T-cell (primary cell): ENCODE measurements around the gene ARPC1B. TPM values are rescaled to one million over a fixed set of nuclear protein-coding genes. Genes with fewer than 3 reads are reported as not detected.
"Not testable (repeated sequence)": the region's sequence is repeated elsewhere in the genome, so short reads cannot be mapped to it uniquely, and the experiment has no call there.

Experiments used
- ATAC-seq, 4 experiments: fragments of 200-7000 bp in 3 of 4; fragments of 150-1000 bp in 1 of 4; cut with Tn5 transposase; replicated peaks in 1 of 4; 1 replicate in 3 of 4; 2 replicates in 1 of 4; pipeline ENCODE4 v1.10.0; 2021; ENCODE audit warnings: moderate library complexity in 3 of 4, mild to moderate bottlenecking in 2 of 4, moderate number of reproducible peaks in 1 of 4
- CTCF ChIA-PET, 2 donors: fragments of 300-600 bp; sonication (Branson Sonifier 250); formaldehyde crosslinking; loops; one replicate each; lab custom pipeline; 2022; ENCODE audit warnings: antibody characterized with exemption in 2 of 2; lab: Charles Lee
- POLR2A ChIA-PET, 2 donors: fragments of 300-600 bp; sonication (Branson Sonifier 250); formaldehyde crosslinking; loops; one replicate each; lab custom pipeline; 2022; ENCODE audit warnings: antibody characterized with exemption in 2 of 2; lab: Charles Lee
- DNase-seq, 35 experiments: peaks; one replicate each; pipeline versions ENCODE4 v3.0.0 to v3.0.0-alpha.2; 2013 to 2023
- H3K27ac ChIP-seq: one replicate; pipeline ENCODE4 v1.5.1; 2013; ENCODE audit warnings: low read length
- H3K27me3 ChIP-seq, 2 experiments: replicated peaks in 1 of 2; 1 replicate in 1 of 2; 2 replicates in 1 of 2; pipeline versions ENCODE4 v1.6.1 to v1.7.0; 2013; ENCODE audit warnings: low read length in 1 of 2, mixed read lengths in 1 of 2; ENCODE audit not compliant: control insufficient read depth in 2 of 2, insufficient read depth in 2 of 2; ENCODE audit errors: extremely low read depth in 1 of 2
- H3K36me3 ChIP-seq, 2 donors: 1 replicate in 1 of 2; 2 replicates in 1 of 2; pipeline versions ENCODE4 v1.6.1 to v1.7.0; 2013; ENCODE audit warnings: low read length in 1 of 2; ENCODE audit not compliant: control insufficient read depth in 2 of 2, insufficient read depth in 1 of 2; ENCODE audit errors: extremely low read depth in 1 of 2
- H3K4me1 ChIP-seq, 2 experiments: 1 replicate in 1 of 2; 2 replicates in 1 of 2; pipeline versions ENCODE4 v1.6.1 to v1.7.0; 2013; ENCODE audit warnings: low read length in 2 of 2, mixed read lengths in 1 of 2; ENCODE audit not compliant: insufficient read depth in 2 of 2, control insufficient read depth in 1 of 2; ENCODE audit errors: extremely low read depth in 1 of 2
- H3K4me3 ChIP-seq, 2 donors: 1 replicate in 1 of 2; 2 replicates in 1 of 2; pipeline versions ENCODE4 v1.5.1 to v1.7.0; 2013; ENCODE audit warnings: mild to moderate bottlenecking in 2 of 2, low read length in 1 of 2, moderate library complexity in 1 of 2; ENCODE audit not compliant: control insufficient read depth in 1 of 2; ENCODE audit errors: extremely low read depth in 1 of 2
- H3K9me3 ChIP-seq: 2 replicates; pipeline ENCODE4 v1.7.0; 2013
- H3K27ac Mint-ChIP-seq, 2 donors: one replicate each; pipeline ENCODE4 v1.8.0; 2020 to 2021; ENCODE audit warnings: mild to moderate bottlenecking in 2 of 2, mixed read lengths in 2 of 2
- H3K27me3 Mint-ChIP-seq, 2 donors: one replicate each; pipeline ENCODE4 v1.8.0; 2021 to 2022; ENCODE audit warnings: mixed read lengths in 2 of 2
- H3K36me3 Mint-ChIP-seq: one replicate; pipeline ENCODE4 v1.8.0; 2021; ENCODE audit warnings: mixed read lengths
- H3K4me1 Mint-ChIP-seq, 3 donors: one replicate each; pipeline ENCODE4 v1.8.0; 2020 to 2022; ENCODE audit warnings: mixed read lengths in 3 of 3, mild to moderate bottlenecking in 1 of 3
- H3K4me3 Mint-ChIP-seq, 3 donors: one replicate each; pipeline ENCODE4 v1.8.0; 2020 to 2022; ENCODE audit warnings: mild to moderate bottlenecking in 3 of 3, mixed read lengths in 3 of 3, moderate library complexity in 3 of 3
- H3K9me3 Mint-ChIP-seq, 3 donors: one replicate each; pipeline ENCODE4 v1.8.0; 2020 to 2022; ENCODE audit warnings: mixed read lengths in 3 of 3
- WGBS: methylation state at CpG from one replicate; pipeline ENCODE4 v1.1.5; 2013; ENCODE audit warnings: missing lambda C conversion rate; ENCODE audit not compliant: insufficient coverage; 5-methylcytosine and 5-hydroxymethylcytosine counted together
- total RNA-seq, 35 experiments: library from RNA in 6 of 35; stranded (reverse) in 6 of 35; fragments of 120-200 nt in 1 of 35; gene quantifications; one replicate each; pipeline versions ENCODE4 v1.2.1 to v1.2.4 and lab custom pipeline; 2013 to 2026

Gene ARPC1B
- total RNA-seq (100 to 1,000 TPM; 131 to 232 (median 203) TPM), total RNA-seq (lab: John Stamatoyannopoulos, UW) (9.0 to 30.5 (median 19.3) reads per million in 29 experiments)
- total RNA-seq (2013): 328 TPM

- WGBS: under 1% methylated on average over 75 of the region's 95 CpGs
- Mint-ChIP-seq H3K9me3 (no peaks in the 10 kb centered on the region), H3K27ac (peak within 1 kb of the TSS; percentile 84 to 88), H3K4me3 (peak within 1 kb of the TSS; percentile 78 to 85 (median 80)), H3K36me3 (peaks cover 10% of the 10 kb centered on the region), H3K4me1 (peaks cover 33 to 36% (median 36%) of the 10 kb centered on the region in 3 donors), H3K27me3 (no peaks in the 10 kb centered on the region)
- Histone ChIP-seq H3K27ac (peak within 1 kb of the TSS; percentile 89), H3K9me3 (no peaks in the 10 kb centered on the region), H3K4me1 (peaks cover 10 to 51% of the 10 kb centered on the region in 2 experiments), H3K36me3 (peaks cover 0 to 15% of the 10 kb centered on the region in 2 donors), H3K27me3 (no peaks in the 10 kb centered on the region), H3K4me3 (peak within 1 kb of the TSS; percentile 75 to 79)
- CTCF ChIA-PET: interaction anchor here (0.6 to 1.2 kb wide), 2 partner anchors 15 to 34 kb away, joined by 3 to 5 read pairs; partner anchors contain the start of genes BUD31 (in 1 of the 2) and PDAP1 (in 1 of the 2)
- POLR2A ChIA-PET: interaction anchor here (0.7 to 1.1 kb wide), 3 partner anchors 14 to 183 kb away, joined by 5 to 9 read pairs (median 6); partner anchors contain the start of genes BUD31 (in 1 of the 2) and PDAP1 (in 1 of the 2)
- DNase-seq: peak; percentile 55 to 93 (median 81)
- peak; percentile 70 to 88 (median 85) for ATAC-seq
Measured at GRCh38 chr7:99374111-99375064, at the start of gene ARPC1B. ARPC1B (plus strand) TSS chr7:99374730; CDS start chr7:99385715, 10,985 bp downstream.

- CTCF ChIA-PET: no interaction called here
- Histone ChIP-seq H3K4me1 (peaks cover 24 to 36% of the 10 kb centered on the region in 2 experiments), H3K27me3 (no peaks in the 10 kb centered on the region), H3K27ac (peak overlapping the region; percentile 73), H3K4me3 (peak overlapping the region; percentile 92 to 95), H3K9me3 (no peaks in the 10 kb centered on the region), H3K36me3 (no peaks in the 10 kb centered on the region)
- POLR2A ChIA-PET: interaction anchor here in 1 of 2 donors (0.7 to 0.9 kb wide), 2 partner anchors 283 to 445 kb away, joined by 3 to 5 read pairs; no protein-coding TSS in a partner anchor
- peaks cover 35 to 37% (median 36%) of the 10 kb centered on the region in 3 donors for H3K4me1 Mint-ChIP-seq
- no peaks in the 10 kb centered on the region for H3K27me3 Mint-ChIP-seq
- peak overlapping the region in 1 of 2 donors; percentile 90 for H3K27ac Mint-ChIP-seq
- peak overlapping the region; percentile 84 to 94 (median 88) for H3K4me3 Mint-ChIP-seq
- WGBS: 65% methylated on average over 4 of the region's 14 CpGs
- DNase-seq (peak in 1 of 35 experiments; percentile 12), ATAC-seq (no peak)
- no peaks in the 10 kb centered on the region for H3K9me3 Mint-ChIP-seq
- no peaks in the 10 kb centered on the region for H3K36me3 Mint-ChIP-seq
Measured at GRCh38 chr7:99325001-99325493, 49.5 kb upstream of the ARPC1B start.

- Mint-ChIP-seq H3K36me3 (no peaks in the 10 kb centered on the region), H3K27me3 (no peaks in the 10 kb centered on the region), H3K27ac (peak within 1 kb of the TSS; percentile 74 to 90), H3K4me1 (peaks cover 41 to 44% (median 43%) of the 10 kb centered on the region in 3 donors), H3K4me3 (peak within 1 kb of the TSS; percentile 84 to 94 (median 88)), H3K9me3 (no peaks in the 10 kb centered on the region)
- ChIA-PET POLR2A (interaction anchor here (0.7 to 0.9 kb wide), 3 partner anchors 13 to 446 kb away, joined by 3 to 5 read pairs (median 3); no protein-coding TSS in a partner anchor), CTCF (interaction anchor here in 1 of 2 donors (1.6 kb wide), 1 partner anchor 15 kb away, joined by 4 read pairs; no protein-coding TSS in a partner anchor)
- peak within 1 kb of the TSS; percentile 73 for H3K27ac ChIP-seq
- H3K36me3 ChIP-seq: no peaks in the 10 kb centered on the region
- no peaks in the 10 kb centered on the region for H3K9me3 ChIP-seq
- H3K27me3 ChIP-seq: no peaks in the 10 kb centered on the region
- peak; percentile 77 to 97 (median 89) for DNase-seq
- H3K4me1 ChIP-seq: peaks cover 24 to 42% of the 10 kb centered on the region in 2 experiments
- peak; percentile 94 to 97 (median 96) for ATAC-seq
- H3K4me3 ChIP-seq: peak within 1 kb of the TSS; percentile 92 to 95
- WGBS: under 1% methylated on average over 73 of the region's 82 CpGs
Measured at GRCh38 chr7:99325592-99326407, 48.7 kb upstream of the ARPC1B start, which contains the start of gene ARPC1A. ARPC1A (plus strand) TSS chr7:99325898; CDS start chr7:99333354, 7,456 bp downstream.

GRCh38 chr7:99326408-99326782 is 48.1 kb upstream of the ARPC1B start:
- POLR2A ChIA-PET: interaction anchor here (0.6 to 0.7 kb wide), 2 partner anchors 13 to 288 kb away, joined by 3 to 7 read pairs; no protein-coding TSS in a partner anchor
- Mint-ChIP-seq H3K9me3 (no peaks in the 10 kb centered on the region), H3K27ac (peak overlapping the region; percentile 74 to 90), H3K4me1 (peaks cover 41 to 49% (median 49%) of the 10 kb centered on the region in 3 donors), H3K4me3 (peak overlapping the region; percentile 84 to 94 (median 88)), H3K27me3 (no peaks in the 10 kb centered on the region), H3K36me3 (no peaks in the 10 kb centered on the region)
- no peaks in the 10 kb centered on the region for H3K27me3 ChIP-seq
- H3K4me1 ChIP-seq: peaks cover 24 to 46% of the 10 kb centered on the region in 2 experiments
- CTCF ChIA-PET: interaction anchor here (0.7 to 1.6 kb wide), 2 partner anchors 16 to 86 kb away, joined by 3 to 4 read pairs; no protein-coding TSS in a partner anchor
- no peak for DNase-seq
- ATAC-seq: no peak
- H3K9me3 ChIP-seq: no peaks in the 10 kb centered on the region
- 0% methylated on average over 3 of the region's 10 CpGs for WGBS
- H3K36me3 ChIP-seq: no peaks in the 10 kb centered on the region
- H3K27ac ChIP-seq: peak overlapping the region; percentile 34
- H3K4me3 ChIP-seq: peak overlapping the region; percentile 92 to 95

- DNase-seq: peak in 1 of 35 experiments; percentile 4
- H3K27ac ChIP-seq, H3K9me3 Mint-ChIP-seq, H3K36me3 Mint-ChIP-seq, H3K9me3 ChIP-seq, H3K27me3 Mint-ChIP-seq, H3K4me3 ChIP-seq, ATAC-seq, H3K27me3 ChIP-seq: not testable (repeated sequence)
- Mint-ChIP-seq H3K4me1 (peaks cover 48 to 63% (median 61%) of the 10 kb centered on the region in 3 donors), H3K4me3 (peak overlapping the region; percentile 9 to 39 (median 9)), H3K27ac (peak overlapping the region; percentile 21 to 55)
- Histone ChIP-seq H3K36me3 (peaks cover 5 to 21% of the 10 kb centered on the region in 2 donors), H3K4me1 (peaks cover 18 to 38% of the 10 kb centered on the region in 2 experiments)
- POLR2A ChIA-PET: interaction anchor here (0.6 kb wide), 4 partner anchors 51 to 400 kb away, joined by 3 to 6 read pairs (median 3); no protein-coding TSS in a partner anchor
- CTCF ChIA-PET: interaction anchor here (0.6 to 1.8 kb wide), 3 partner anchors 17 to 187 kb away, joined by 3 to 7 read pairs (median 4); partner anchors contain the start of gene SMURF1 (in 1 of the 2)
- WGBS: 90% methylated on average over 5 of the region's 8 CpGs
Measured at GRCh38 chr7:99330314-99330961, 44.1 kb upstream of the ARPC1B start.
